ENCODE measurements around the gene AQP2. TPM values are rescaled to one million over a fixed set of nuclear protein-coding genes. Genes with fewer than 3 reads are reported as not detected.

AQP2 gene
- not detected for polyA plus RNA-seq (2013, experiment 1 of 2; ENCODE audit: insufficient read length)
- polyA plus RNA-seq (2013, experiment 2 of 2; ENCODE audit: insufficient read length), result not detected

GRCh38 chr12:49950273-49951251 lies at the start of gene AQP2:
AQP2 (plus strand) TSS chr12:49950737; CDS start chr12:49950831, 94 bp downstream.
- no peak for DNase-seq

GRCh38 chr12:49901026-49901425 lies 49.5 kb upstream of the AQP2 start:
- DNase-seq, result no peak

GRCh38 chr12:49901986-49902385 lies 48.6 kb upstream of the AQP2 start:
- DNase-seq, result no peak

- DNase-seq, result no peak
These were observed 47.9 kb upstream of the AQP2 start for GRCh38 chr12:49902399-49903350.

GRCh38 chr12:49903351-49903699 lies 47.2 kb upstream of the AQP2 start:
- no peak for DNase-seq

- peak; percentile 86 for DNase-seq
These were observed 46.7 kb upstream of the AQP2 start, which contains the start of gene FAIM2 for GRCh38 chr12:49903700-49904423. FAIM2 (minus strand) TSS chr12:49903900; CDS start chr12:49903792, 108 bp downstream.

- no peak for DNase-seq
These were observed 45.9 kb upstream of the AQP2 start for GRCh38 chr12:49904601-49905000.

GRCh38 chr12:49905718-49906314 lies 44.7 kb upstream of the AQP2 start:
- DNase-seq, result no peak

- DNase-seq, result no peak
These were observed 43.2 kb upstream of the AQP2 start for GRCh38 chr12:49907352-49907751.

GRCh38 chr12:49909356-49909755 lies 41.2 kb upstream of the AQP2 start:
- no peak for DNase-seq

GRCh38 chr12:49909826-49910225 lies 40.7 kb upstream of the AQP2 start:
- peak; percentile 27 for DNase-seq

GRCh38 chr12:49910331-49911212 lies 40.0 kb upstream of the AQP2 start:
- DNase-seq, result no peak

GRCh38 chr12:49911213-49911605 lies 39.3 kb upstream of the AQP2 start:
- DNase-seq, result no peak

- no peak for DNase-seq
These were observed 37.9 kb upstream of the AQP2 start for GRCh38 chr12:49912345-49913255.

GRCh38 chr12:49916129-49916919 lies 34.2 kb upstream of the AQP2 start:
- no peak for DNase-seq

GRCh38 chr12:49917166-49917787 lies 33.3 kb upstream of the AQP2 start:
- DNase-seq, result no peak

GRCh38 chr12:49917788-49918173 lies 32.8 kb upstream of the AQP2 start:
- DNase-seq, result no peak

- DNase-seq, result peak; percentile 23
These were observed 30.2 kb upstream of the AQP2 start for GRCh38 chr12:49920241-49920914.
